HG02870 (cell line): ENCODE measurements around the gene LMX1A.

Experiments used
- ATAC-seq: cut with Tn5 transposase; IDR thresholded peaks from one replicate; pipeline ENCODE4 v1.9.1; 2021; ENCODE audit warnings: mild to moderate bottlenecking, moderate library complexity; ENCODE audit not compliant: unreplicated experiment

Gene LMX1A

GRCh38 chr1:165328136-165328535 is 28.4 kb downstream of the LMX1A start:
- no peak for ATAC-seq

- ATAC-seq = no peak
Observed at GRCh38 chr1:165327538-165327937, 29.0 kb downstream of the LMX1A start.

- ATAC-seq = no peak
Observed at GRCh38 chr1:165325460-165326203, 30.9 kb downstream of the LMX1A start.

GRCh38 chr1:165324050-165324449 is 32.5 kb downstream of the LMX1A start:
- no peak for ATAC-seq

- ATAC-seq = no peak
Observed at GRCh38 chr1:165317612-165318011, 38.9 kb downstream of the LMX1A start.

- ATAC-seq = no peak
Observed at GRCh38 chr1:165316153-165316772, 40.3 kb downstream of the LMX1A start.

- ATAC-seq = no peak
Observed at GRCh38 chr1:165315481-165315880, 41.0 kb downstream of the LMX1A start.

GRCh38 chr1:165313903-165314302 is 42.6 kb downstream of the LMX1A start:
- no peak for ATAC-seq

GRCh38 chr1:165312591-165312990 is 43.9 kb downstream of the LMX1A start:
- no peak for ATAC-seq

- no peak for ATAC-seq
Observed at GRCh38 chr1:165306543-165307434, 49.7 kb downstream of the LMX1A start.

- ATAC-seq = no peak
Observed at GRCh38 chr1:165303386-165303785, 53.1 kb downstream of the LMX1A start.

- no peak for ATAC-seq
Observed at GRCh38 chr1:165300400-165300903, 56.1 kb downstream of the LMX1A start.

GRCh38 chr1:165298203-165298820 is 58.2 kb downstream of the LMX1A start:
- ATAC-seq = no peak

- ATAC-seq = no peak
Observed at GRCh38 chr1:165296205-165296604, 60.3 kb downstream of the LMX1A start.

- no peak for ATAC-seq
Observed at GRCh38 chr1:165290148-165290547, 66.4 kb downstream of the LMX1A start.

GRCh38 chr1:165289556-165289955 is 67.0 kb downstream of the LMX1A start:
- ATAC-seq = no peak

GRCh38 chr1:165288350-165289120 is 68.0 kb downstream of the LMX1A start:
- ATAC-seq = no peak

GRCh38 chr1:165287781-165288180 is 68.7 kb downstream of the LMX1A start:
- ATAC-seq = no peak

GRCh38 chr1:165287329-165287728 is 69.2 kb downstream of the LMX1A start:
- ATAC-seq = no peak

- no peak for ATAC-seq
Observed at GRCh38 chr1:165284454-165284853, 72.1 kb downstream of the LMX1A start.
